ENCODE data around the gene LOXL1. TPM values are rescaled to one million over a fixed set of nuclear protein-coding genes. Genes with fewer than 3 reads are reported as not detected.
A peak's percentile ranks its signal among the peaks of the same experiment; 100 is the strongest.

The LOXL1 gene
- total RNA-seq, 6 experiments from 2014 or later: 235 to 309 (median 288) TPM

DNA sequence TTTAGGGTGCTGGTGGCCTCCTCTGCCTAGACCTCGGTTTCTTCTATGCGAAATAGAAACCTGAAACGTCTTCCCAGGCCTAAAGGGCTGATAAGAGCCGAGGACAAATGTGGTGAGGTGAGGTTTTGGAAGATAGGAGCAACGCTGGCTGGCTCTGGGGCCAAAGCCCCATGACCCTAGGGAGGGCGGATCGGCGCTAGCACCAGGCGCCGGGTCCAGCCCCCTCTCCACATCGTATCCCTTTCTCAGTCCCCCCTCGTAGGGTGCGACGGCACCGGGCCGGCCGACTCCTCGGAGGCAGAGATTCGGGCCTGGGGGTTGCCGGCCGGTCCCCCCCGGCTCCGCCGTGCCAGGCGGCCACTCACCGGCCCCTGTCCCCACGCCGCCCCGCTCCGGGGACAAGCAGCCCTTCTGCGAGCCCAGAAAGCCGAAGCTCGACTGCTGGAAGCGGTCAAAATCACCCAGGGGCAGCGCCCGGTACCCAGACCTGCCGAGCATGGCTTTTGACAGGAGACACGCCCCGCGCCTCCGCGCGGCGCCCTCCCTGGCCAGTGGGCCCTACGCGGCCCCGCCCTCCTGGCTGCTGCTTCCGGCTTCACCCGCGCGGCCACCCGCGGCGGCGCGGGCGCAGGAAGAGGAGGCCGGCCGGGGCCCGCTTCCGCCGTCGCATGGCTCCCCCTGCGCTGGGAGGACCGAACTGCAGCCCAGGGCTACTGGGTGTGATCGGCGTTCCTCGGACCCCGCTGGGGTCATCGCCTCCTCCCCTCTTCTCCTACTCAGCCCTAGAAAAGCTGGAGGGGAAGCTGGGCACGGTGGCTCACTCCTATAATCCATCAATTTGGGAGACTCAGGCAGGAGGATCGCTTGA lies 65.7 kb downstream of the LOXL1 start, which contains the start of gene STOML1:
Gene STOML1 (minus strand): TSS at position 570 of the 868 bp plus-strand sequence. CDS start 72 bp downstream, at position 498.
- peak; percentile 88 for DNase-seq
- TF ChIP-seq, protein P1, sequence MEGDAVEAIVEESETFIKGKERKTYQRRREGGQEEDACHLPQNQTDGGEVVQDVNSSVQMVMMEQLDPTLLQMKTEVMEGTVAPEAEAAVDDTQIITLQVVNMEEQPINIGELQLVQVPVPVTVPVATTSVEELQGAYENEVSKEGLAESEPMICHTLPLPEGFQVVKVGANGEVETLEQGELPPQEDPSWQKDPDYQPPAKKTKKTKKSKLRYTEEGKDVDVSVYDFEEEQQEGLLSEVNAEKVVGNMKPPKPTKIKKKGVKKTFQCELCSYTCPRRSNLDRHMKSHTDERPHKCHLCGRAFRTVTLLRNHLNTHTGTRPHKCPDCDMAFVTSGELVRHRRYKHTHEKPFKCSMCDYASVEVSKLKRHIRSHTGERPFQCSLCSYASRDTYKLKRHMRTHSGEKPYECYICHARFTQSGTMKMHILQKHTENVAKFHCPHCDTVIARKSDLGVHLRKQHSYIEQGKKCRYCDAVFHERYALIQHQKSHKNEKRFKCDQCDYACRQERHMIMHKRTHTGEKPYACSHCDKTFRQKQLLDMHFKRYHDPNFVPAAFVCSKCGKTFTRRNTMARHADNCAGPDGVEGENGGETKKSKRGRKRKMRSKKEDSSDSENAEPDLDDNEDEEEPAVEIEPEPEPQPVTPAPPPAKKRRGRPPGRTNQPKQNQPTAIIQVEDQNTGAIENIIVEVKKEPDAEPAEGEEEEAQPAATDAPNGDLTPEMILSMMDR (IDR thresholded peaks at IDR 0.05): peak; percentile 91
- Mint-ChIP-seq H3K9me3 (no peaks in the 10 kb centered on the region), H3K27ac (peak within 1 kb of the TSS; percentile 71), H3K36me3 (ENCODE audit: low read depth) (peaks cover 7% of the 10 kb centered on the region; the same call in 1 of the 2 replicates), H3K4me1 (ENCODE audit: low read depth) (peaks cover 75% of the 10 kb centered on the region), H3K27me3 (ENCODE audit: insufficient read depth) (no peaks in the 10 kb centered on the region; the same call in 1 of the 2 replicates), H3K4me3 (peak within 1 kb of the TSS; percentile 89)

DNA sequence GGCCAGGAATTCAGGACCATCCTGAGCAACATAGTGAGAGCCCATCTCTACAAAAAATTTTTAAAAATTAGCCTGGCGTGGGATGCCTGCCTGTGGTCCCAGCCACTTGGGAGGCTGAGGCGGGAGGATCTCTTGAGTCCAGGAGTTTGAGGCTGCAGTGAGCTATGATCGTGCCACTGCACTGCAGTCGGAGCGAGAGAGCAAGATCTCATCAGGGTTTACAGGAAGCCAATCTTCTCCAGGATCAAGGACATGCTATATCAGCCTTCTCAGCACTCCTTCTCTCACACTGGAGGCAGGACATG lies 66.3 kb downstream of the LOXL1 start:
- peak overlapping the region; percentile 43; the same call in 1 of the 2 replicates for H3K27ac Mint-ChIP-seq
- no peaks in the 10 kb centered on the region; the same call in 1 of the 2 replicates for H3K27me3 Mint-ChIP-seq (ENCODE audit: insufficient read depth)
- peaks cover 75% of the 10 kb centered on the region for H3K4me1 Mint-ChIP-seq (ENCODE audit: low read depth)
- DNase-seq: no peak
- peak overlapping the region; percentile 59 for H3K4me3 Mint-ChIP-seq
- no peaks in the 10 kb centered on the region for H3K9me3 Mint-ChIP-seq
- peaks cover 7% of the 10 kb centered on the region; the same call in 1 of the 2 replicates for H3K36me3 Mint-ChIP-seq (ENCODE audit: low read depth)
- TF ChIP-seq, protein P1 (IDR thresholded peaks at IDR 0.05): peak; percentile 54

DNA sequence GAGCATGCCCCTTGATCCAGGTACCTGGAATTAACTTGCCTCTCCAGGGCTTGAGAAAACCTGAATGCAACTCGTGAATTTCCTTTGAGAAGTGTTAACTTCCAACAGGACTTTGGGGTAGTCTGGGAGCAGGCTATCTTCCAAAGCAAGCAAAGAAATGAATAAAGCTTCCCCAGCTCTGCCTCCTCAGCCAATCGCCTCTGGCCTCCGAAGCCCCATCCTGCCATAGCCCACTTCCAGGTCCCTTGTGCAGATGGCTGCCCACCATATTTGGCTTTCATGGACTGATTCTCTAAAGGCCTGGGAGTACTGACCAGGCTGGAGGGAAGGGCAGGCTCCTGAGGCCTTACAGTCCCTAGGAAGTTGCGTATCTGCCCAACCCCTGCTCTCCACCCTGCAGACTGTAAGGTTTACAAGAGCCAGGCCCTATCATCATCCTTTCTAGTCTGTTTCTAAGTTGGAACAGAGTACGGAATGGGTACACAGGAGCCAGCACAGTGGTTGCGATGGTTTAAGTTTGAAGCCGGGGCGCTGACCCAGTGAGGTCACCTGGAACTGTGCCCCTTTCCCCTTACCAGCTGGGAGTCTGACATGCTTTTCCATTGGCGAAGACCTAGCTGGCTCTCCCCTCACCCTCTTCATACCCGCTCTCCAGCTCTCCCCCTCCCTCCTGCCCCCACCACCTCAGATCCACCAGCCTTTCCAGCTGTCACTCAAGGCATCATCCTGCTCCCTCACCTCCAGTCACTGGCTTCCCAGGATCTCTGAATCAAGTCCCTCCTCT lies 67.1 kb downstream of the LOXL1 start:
- peak overlapping the region; percentile 98 for H3K4me3 Mint-ChIP-seq
- H3K27me3 Mint-ChIP-seq (ENCODE audit: insufficient read depth): no peaks in the 10 kb centered on the region; the same call in 1 of the 2 replicates
- no peak for DNase-seq
- H3K36me3 Mint-ChIP-seq (ENCODE audit: low read depth): peaks cover 7% of the 10 kb centered on the region; the same call in 1 of the 2 replicates
- H3K9me3 Mint-ChIP-seq: no peaks in the 10 kb centered on the region
- TF ChIP-seq, protein P1 (IDR thresholded peaks at IDR 0.05): no peak
- H3K27ac Mint-ChIP-seq: peak overlapping the region; percentile 82
- H3K4me1 Mint-ChIP-seq (ENCODE audit: low read depth): peaks cover 68% of the 10 kb centered on the region

DNA sequence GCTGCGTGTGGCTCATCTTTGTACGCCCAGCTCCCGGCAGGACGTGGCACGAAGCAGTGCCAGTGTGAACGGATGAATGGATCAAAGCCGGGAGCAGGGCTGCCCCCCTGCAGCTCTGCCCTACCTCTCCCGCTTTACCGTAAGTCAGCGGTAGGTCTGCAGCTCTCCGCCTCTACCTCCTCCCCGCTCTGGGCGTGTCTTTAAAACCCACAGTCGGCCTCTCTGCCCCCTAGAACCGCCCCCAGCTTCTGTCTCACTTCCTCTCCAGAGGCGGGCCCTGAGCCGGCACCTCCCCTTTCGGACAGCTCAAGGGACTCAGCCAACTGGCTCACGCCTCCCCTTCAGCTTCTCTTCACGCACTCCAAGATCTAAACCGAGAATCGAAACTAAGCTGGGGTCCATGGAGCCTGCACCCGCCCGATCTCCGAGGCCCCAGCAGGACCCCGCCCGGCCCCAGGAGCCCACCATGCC lies 68.2 kb downstream of the LOXL1 start, which contains the start of gene PML:
Gene PML (plus strand): TSS at position 304 of the 471 bp plus-strand sequence. CDS start 97 bp downstream, at position 401.
- TF ChIP-seq, protein P1 (IDR thresholded peaks at IDR 0.05): no peak
- peaks cover 13% of the 10 kb centered on the region for H3K36me3 Mint-ChIP-seq (ENCODE audit: low read depth)
- peak within 1 kb of the TSS; percentile 82 for H3K27ac Mint-ChIP-seq
- no peaks in the 10 kb centered on the region for H3K9me3 Mint-ChIP-seq
- no peaks in the 10 kb centered on the region for H3K27me3 Mint-ChIP-seq (ENCODE audit: insufficient read depth)
- peaks cover 64% of the 10 kb centered on the region for H3K4me1 Mint-ChIP-seq (ENCODE audit: low read depth)
- DNase-seq: peak; percentile 93
- peak within 1 kb of the TSS; percentile 98 for H3K4me3 Mint-ChIP-seq

DNA sequence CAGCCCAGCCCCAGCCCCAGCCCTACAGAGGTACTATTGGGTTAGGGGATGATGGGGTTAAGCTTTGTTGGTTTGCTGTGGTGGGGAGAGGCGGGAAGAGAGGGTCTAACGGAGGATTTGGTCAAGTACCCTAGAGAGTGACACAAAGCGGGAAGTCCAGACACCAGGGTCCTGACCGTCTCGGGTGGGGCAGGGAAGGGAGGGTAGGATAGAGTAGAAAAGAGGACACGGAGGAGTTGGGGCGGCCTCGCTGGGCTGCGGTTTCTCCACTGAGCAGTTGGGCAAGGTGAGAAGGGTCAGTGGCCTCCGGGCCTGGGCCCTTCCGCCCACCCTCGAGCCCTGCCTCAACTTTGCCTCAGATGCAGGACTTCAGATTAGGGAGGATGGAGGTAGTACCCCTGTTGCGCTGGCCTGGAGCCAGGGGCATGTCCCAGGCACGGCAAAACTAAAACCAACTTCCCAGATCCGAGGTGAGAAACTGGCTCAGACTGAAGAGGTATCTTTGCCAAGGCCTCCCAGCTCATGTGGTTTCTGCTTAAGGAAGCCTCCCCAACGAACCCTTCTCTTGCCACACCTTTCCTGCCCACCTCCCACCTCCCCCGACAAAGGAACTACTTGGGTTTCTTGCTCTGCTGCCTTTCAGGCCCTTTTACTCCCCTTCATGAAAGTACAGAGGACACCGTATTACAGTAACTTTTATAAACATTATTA lies 68.8 kb downstream of the LOXL1 start:
- Mint-ChIP-seq H3K36me3 (ENCODE audit: low read depth) (peaks cover 13% of the 10 kb centered on the region), H3K4me3 (peak overlapping the region; percentile 98), H3K9me3 (no peaks in the 10 kb centered on the region), H3K4me1 (ENCODE audit: low read depth) (peaks cover 58% of the 10 kb centered on the region), H3K27ac (peak overlapping the region; percentile 82), H3K27me3 (ENCODE audit: insufficient read depth) (no peaks in the 10 kb centered on the region)
- DNase-seq: no peak
- TF ChIP-seq, protein P1 (IDR thresholded peaks at IDR 0.05): no peak

All from HFFc6 (cell line).